Measurements from ENCODE around the gene TCTN1.
"Not testable (repeated sequence)": the region's sequence is repeated elsewhere in the genome, so short reads cannot be mapped to it uniquely, and the experiment has no call there.

DNA sequence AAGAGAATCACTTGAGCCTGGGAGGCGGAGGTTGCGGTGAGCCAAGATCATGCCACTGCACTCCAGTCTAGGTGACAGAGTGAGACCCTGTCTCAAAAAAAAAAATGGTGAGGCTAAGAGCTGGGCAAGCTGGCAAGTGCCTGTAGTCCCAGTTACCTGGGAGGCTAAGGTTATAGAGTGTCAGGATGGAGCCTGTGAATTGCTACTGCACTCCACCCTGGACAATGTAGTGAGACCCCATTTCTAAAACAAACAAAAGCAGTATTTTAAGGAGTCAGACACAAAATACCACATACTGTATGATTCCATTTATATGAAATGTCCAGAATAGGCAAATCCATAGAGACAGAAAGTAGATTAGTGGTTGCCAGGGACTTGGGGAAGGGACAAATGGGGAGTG is 26.8 kb upstream of the TCTN1 start:
- TF ChIP-seq, protein P1, sequence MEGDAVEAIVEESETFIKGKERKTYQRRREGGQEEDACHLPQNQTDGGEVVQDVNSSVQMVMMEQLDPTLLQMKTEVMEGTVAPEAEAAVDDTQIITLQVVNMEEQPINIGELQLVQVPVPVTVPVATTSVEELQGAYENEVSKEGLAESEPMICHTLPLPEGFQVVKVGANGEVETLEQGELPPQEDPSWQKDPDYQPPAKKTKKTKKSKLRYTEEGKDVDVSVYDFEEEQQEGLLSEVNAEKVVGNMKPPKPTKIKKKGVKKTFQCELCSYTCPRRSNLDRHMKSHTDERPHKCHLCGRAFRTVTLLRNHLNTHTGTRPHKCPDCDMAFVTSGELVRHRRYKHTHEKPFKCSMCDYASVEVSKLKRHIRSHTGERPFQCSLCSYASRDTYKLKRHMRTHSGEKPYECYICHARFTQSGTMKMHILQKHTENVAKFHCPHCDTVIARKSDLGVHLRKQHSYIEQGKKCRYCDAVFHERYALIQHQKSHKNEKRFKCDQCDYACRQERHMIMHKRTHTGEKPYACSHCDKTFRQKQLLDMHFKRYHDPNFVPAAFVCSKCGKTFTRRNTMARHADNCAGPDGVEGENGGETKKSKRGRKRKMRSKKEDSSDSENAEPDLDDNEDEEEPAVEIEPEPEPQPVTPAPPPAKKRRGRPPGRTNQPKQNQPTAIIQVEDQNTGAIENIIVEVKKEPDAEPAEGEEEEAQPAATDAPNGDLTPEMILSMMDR (IDR thresholded peaks at IDR 0.05) = not testable (repeated sequence)
- TF ChIP-seq EZH2 (IDR thresholded peaks at IDR 0.05; ENCODE audit: borderline replicate concordance, insufficient read depth, low read depth, low read length, poor library complexity, severe bottlenecking) = not testable (repeated sequence)
